Liver (tissue), 3 donors: ENCODE data around the gene YDJC.

Experiments used
- ATF3 ChIP-seq: IDR thresholded peaks from 2 replicates; pipeline ENCODE4 v1.6.1; 2016; ENCODE audit warnings: antibody characterized with exemption
- CTCF ChIP-seq: fragments of 150-350 bp; IDR thresholded peaks from 2 replicates; pipeline ENCODE4 v1.5.1; 2017; ENCODE audit warnings: improper control_type of control experiment, low read depth, low read length; ENCODE audit not compliant: missing input control
- EGR1 ChIP-seq, 2 donors: IDR thresholded peaks; 2 replicates each; pipeline ENCODE4 v1.6.1; 2016 to 2018; ENCODE audit warnings: antibody characterized with exemption in 2 of 2, low read depth in 2 of 2
- FOXA1 ChIP-seq: IDR thresholded peaks from 2 replicates; pipeline ENCODE4 v1.6.1; 2016; ENCODE audit warnings: antibody characterized with exemption
- GABPA ChIP-seq, 2 donors: IDR thresholded peaks in 1 of 2; conservative IDR thresholded peaks in 1 of 2; 2 replicates each; pipeline ENCODE4 v1.6.1; 2016; ENCODE audit warnings: antibody characterized with exemption in 2 of 2, mild to moderate bottlenecking in 1 of 2, moderate library complexity in 1 of 2
- HNF4A ChIP-seq, 2 donors: conservative IDR thresholded peaks; 2 replicates each; pipeline ENCODE4 v1.6.1; 2016; ENCODE audit warnings: antibody characterized with exemption in 2 of 2, mild to moderate bottlenecking in 2 of 2
- JUND ChIP-seq, 2 donors: IDR thresholded peaks; 2 replicates each; pipeline ENCODE4 v1.6.1; 2016; ENCODE audit warnings: antibody characterized with exemption in 2 of 2
- MAX ChIP-seq: IDR thresholded peaks from 2 replicates; pipeline ENCODE4 v1.6.1; 2016; ENCODE audit warnings: antibody characterized with exemption
- NR2F2 ChIP-seq: IDR thresholded peaks from 2 replicates; pipeline ENCODE4 v1.6.1; 2016; ENCODE audit warnings: antibody characterized with exemption
- RAD21 ChIP-seq, 2 donors: IDR thresholded peaks; 2 replicates each; pipeline ENCODE4 v1.6.1; 2016; ENCODE audit warnings: antibody characterized with exemption in 2 of 2, mild to moderate bottlenecking in 2 of 2
- TAF1 ChIP-seq: conservative IDR thresholded peaks from 2 replicates; pipeline ENCODE4 v1.6.1; 2016; ENCODE audit warnings: antibody characterized with exemption, mild to moderate bottlenecking
- YY1 ChIP-seq: IDR thresholded peaks from 2 replicates; pipeline ENCODE4 v1.6.1; 2016; ENCODE audit warnings: antibody characterized with exemption, mild to moderate bottlenecking
- ZBTB33 ChIP-seq: IDR thresholded peaks from 2 replicates; pipeline ENCODE4 v1.6.1; 2016; ENCODE audit warnings: antibody characterized with exemption
- TF ChIP-seq, protein P1 (sequence below): IDR thresholded peaks from 2 replicates; pipeline ENCODE4 v1.6.1; 2016; ENCODE audit warnings: antibody characterized with exemption, mild to moderate bottlenecking
- donor health status: healthy.
- donor health status: healthy.

DNA sequence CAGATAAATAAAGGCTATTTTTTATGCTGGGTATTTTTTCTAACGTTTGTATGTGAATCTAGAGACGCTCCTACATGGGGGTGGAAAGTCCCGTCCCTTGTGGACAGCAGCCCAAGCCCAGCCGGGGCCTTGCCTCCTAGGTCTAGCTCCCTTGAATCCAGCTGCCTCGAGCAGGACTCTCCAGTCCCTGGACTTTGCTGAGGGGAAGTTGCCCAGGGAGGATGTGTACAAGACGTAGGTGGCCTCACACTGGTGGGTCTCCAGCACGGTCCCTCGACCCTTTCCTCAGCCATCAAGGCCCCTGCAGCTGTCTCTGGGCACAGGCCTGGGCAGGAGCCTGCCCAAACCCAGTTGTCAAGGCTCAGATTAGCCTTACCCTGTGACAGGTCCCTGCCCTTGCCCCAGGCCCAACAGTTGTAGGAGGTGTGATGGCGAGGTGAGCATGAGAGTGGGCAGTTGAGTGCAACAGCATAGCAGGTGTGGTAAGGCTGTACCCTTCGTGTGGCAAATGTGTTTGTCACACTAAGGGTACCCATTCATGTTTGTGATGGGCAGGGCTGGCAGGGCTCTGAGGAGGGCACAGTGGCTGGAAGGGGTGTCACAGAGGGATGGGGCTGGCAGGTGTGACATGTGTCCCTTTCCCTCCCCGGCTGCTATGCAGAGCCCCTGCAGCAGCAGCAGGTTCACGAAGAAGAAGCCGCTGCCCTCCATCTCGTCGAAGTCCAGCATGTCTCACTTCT is 6.1 kb upstream of the YDJC start:
- no peak for TF ChIP-seq CTCF
- TF ChIP-seq, protein P1, sequence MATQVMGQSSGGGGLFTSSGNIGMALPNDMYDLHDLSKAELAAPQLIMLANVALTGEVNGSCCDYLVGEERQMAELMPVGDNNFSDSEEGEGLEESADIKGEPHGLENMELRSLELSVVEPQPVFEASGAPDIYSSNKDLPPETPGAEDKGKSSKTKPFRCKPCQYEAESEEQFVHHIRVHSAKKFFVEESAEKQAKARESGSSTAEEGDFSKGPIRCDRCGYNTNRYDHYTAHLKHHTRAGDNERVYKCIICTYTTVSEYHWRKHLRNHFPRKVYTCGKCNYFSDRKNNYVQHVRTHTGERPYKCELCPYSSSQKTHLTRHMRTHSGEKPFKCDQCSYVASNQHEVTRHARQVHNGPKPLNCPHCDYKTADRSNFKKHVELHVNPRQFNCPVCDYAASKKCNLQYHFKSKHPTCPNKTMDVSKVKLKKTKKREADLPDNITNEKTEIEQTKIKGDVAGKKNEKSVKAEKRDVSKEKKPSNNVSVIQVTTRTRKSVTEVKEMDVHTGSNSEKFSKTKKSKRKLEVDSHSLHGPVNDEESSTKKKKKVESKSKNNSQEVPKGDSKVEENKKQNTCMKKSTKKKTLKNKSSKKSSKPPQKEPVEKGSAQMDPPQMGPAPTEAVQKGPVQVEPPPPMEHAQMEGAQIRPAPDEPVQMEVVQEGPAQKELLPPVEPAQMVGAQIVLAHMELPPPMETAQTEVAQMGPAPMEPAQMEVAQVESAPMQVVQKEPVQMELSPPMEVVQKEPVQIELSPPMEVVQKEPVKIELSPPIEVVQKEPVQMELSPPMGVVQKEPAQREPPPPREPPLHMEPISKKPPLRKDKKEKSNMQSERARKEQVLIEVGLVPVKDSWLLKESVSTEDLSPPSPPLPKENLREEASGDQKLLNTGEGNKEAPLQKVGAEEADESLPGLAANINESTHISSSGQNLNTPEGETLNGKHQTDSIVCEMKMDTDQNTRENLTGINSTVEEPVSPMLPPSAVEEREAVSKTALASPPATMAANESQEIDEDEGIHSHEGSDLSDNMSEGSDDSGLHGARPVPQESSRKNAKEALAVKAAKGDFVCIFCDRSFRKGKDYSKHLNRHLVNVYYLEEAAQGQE, result no peak
- TF ChIP-seq YY1, result no peak
- no peak for TF ChIP-seq NR2F2
- TF ChIP-seq MAX, result no peak
- TF ChIP-seq ZBTB33, result no peak
- no peak for TF ChIP-seq ATF3
- no peak for TF ChIP-seq GABPA (IDR thresholded peaks at IDR 0.05 in 1 of 2, conservative IDR thresholded peaks at IDR 0.05 in 1 of 2)
- no peak for TF ChIP-seq HNF4A (conservative IDR thresholded peaks at IDR 0.05)
- no peak for TF ChIP-seq RAD21 (IDR thresholded peaks at IDR 0.05)
- no peak for TF ChIP-seq FOXA1
- TF ChIP-seq TAF1, result no peak
- TF ChIP-seq JUND (IDR thresholded peaks at IDR 0.05), result no peak
- no peak for TF ChIP-seq EGR1 (IDR thresholded peaks at IDR 0.05; ENCODE audit: low read depth in 2 of 2)
